Activated CD4-positive, alpha-beta memory T cell treated with anti-CD3 and anti-CD28 coated beads for 36 hours (primary cell): ENCODE data around the gene EID1. TPM values are rescaled to one million over a fixed set of nuclear protein-coding genes. Genes with fewer than 3 reads are reported as not detected.
"Not testable (repeated sequence)": the region's sequence is repeated elsewhere in the genome, so short reads cannot be mapped to it uniquely, and the experiment has no call there.

ENCODE experiments used
- CTCF ChIA-PET: fragments of 350-600 bp; sonication (Branson Sonifier 250); formaldehyde crosslinking; loops from one replicate; lab custom pipeline; 2021; ENCODE audit warnings: antibody characterized with exemption, inconsistent platforms; lab: Charles Lee
- POLR2A ChIA-PET: fragments of 350-600 bp; sonication (Branson Sonifier 250); formaldehyde crosslinking; loops from one replicate; lab custom pipeline; 2021; ENCODE audit warnings: antibody characterized with exemption; lab: Charles Lee
- DNase-seq: peaks from one replicate; pipeline ENCODE4 v3.0.0-alpha.2; 2020
- H3K27ac Mint-ChIP-seq: one replicate; pipeline ENCODE4 v1.8.0; 2021; ENCODE audit warnings: mixed read lengths
- H3K27me3 Mint-ChIP-seq: one replicate; pipeline ENCODE4 v1.8.0; 2021; ENCODE audit warnings: mixed read lengths
- H3K36me3 Mint-ChIP-seq: one replicate; pipeline ENCODE4 v1.8.0; 2021; ENCODE audit warnings: mixed read lengths
- H3K4me1 Mint-ChIP-seq: one replicate; pipeline ENCODE4 v1.8.0; 2021; ENCODE audit warnings: low read depth, mixed read lengths
- H3K4me3 Mint-ChIP-seq: one replicate; pipeline ENCODE4 v1.8.0; 2021; ENCODE audit warnings: mild to moderate bottlenecking, mixed read lengths
- H3K9me3 Mint-ChIP-seq: one replicate; pipeline ENCODE4 v1.8.0; 2021; ENCODE audit warnings: mixed read lengths
- intact Hi-C: fragments of 100-400 bp; cut with micrococcal nuclease; formaldehyde crosslinking; loops from one replicate; pipeline ENCODE4 v1.15.1; 2023
- total RNA-seq, 2 experiments: library from RNA; stranded (reverse); gene quantifications; one replicate each; pipeline ENCODE4 v1.2.3, GENCODE V29; 2021

EID1 gene
- total RNA-seq, 2 experiments from 2014 or later, result 88.3 to 90.0 TPM

GRCh38 chr15:48891232-48891765 is 13.4 kb downstream of the EID1 start:
- H3K4me1 Mint-ChIP-seq, result peaks cover 12% of the 10 kb centered on the region
- CTCF ChIA-PET, result interaction anchor here (1.1 to 2.5 kb wide), 2 partner anchors 30 to 32 kb away, joined by 4 to 7 read pairs; no protein-coding TSS in a partner anchor
- no peak overlapping the region for H3K27ac Mint-ChIP-seq
- POLR2A ChIA-PET, result no interaction called here
- no peak for DNase-seq
- peaks cover 19% of the 10 kb centered on the region for H3K27me3 Mint-ChIP-seq
- intact Hi-C loops, result no loop called here
- no peaks in the 10 kb centered on the region for H3K9me3 Mint-ChIP-seq
- H3K4me3 Mint-ChIP-seq, result no peak overlapping the region
- H3K36me3 Mint-ChIP-seq, result no peaks in the 10 kb centered on the region

- POLR2A ChIA-PET, result no interaction called here
Observed at GRCh38 chr15:48893311-48893710, 15.4 kb downstream of the EID1 start.

GRCh38 chr15:48896869-48897814 is 19.2 kb downstream of the EID1 start:
- Mint-ChIP-seq H3K9me3 (no peaks in the 10 kb centered on the region), H3K4me1 (no peaks in the 10 kb centered on the region), H3K36me3 (no peaks in the 10 kb centered on the region), H3K27ac (no peak overlapping the region), H3K27me3 (peaks cover 15% of the 10 kb centered on the region), H3K4me3 (no peak overlapping the region)
- intact Hi-C loops, result no loop called here
- DNase-seq, result no peak
- POLR2A ChIA-PET, result interaction anchor here (0.6 kb wide), 1 partner anchor 618 kb away, joined by 3 read pairs; no protein-coding TSS in a partner anchor
- CTCF ChIA-PET, result interaction anchor here (0.7 kb wide), 1 partner anchor 78 kb away, joined by 3 read pairs; no protein-coding TSS in a partner anchor

More at GRCh38 chr15:48893311-48893710, 15.4 kb downstream of the EID1 start:
- Mint-ChIP-seq H3K27ac (no peak overlapping the region), H3K27me3 (peaks cover 25% of the 10 kb centered on the region), H3K36me3 (no peaks in the 10 kb centered on the region), H3K4me1 (peaks cover 2% of the 10 kb centered on the region), H3K9me3 (no peaks in the 10 kb centered on the region), H3K4me3 (no peak overlapping the region)
- CTCF ChIA-PET, result interaction anchor here (0.9 kb wide), 1 partner anchor 15 kb away, joined by 3 read pairs; the partner anchor contains the start of gene EID1
- no peak for DNase-seq
- intact Hi-C loops, result no loop called here

GRCh38 chr15:48898032-48898431 is 20.1 kb downstream of the EID1 start:
- Mint-ChIP-seq H3K4me3 (no peak overlapping the region), H3K36me3 (no peaks in the 10 kb centered on the region), H3K27ac (no peak overlapping the region), H3K4me1 (no peaks in the 10 kb centered on the region), H3K27me3 (peaks cover 13% of the 10 kb centered on the region), H3K9me3 (no peaks in the 10 kb centered on the region)
- intact Hi-C loops, result no loop called here
- no peak for DNase-seq
- POLR2A ChIA-PET, result no interaction called here
- CTCF ChIA-PET, result no interaction called here

- ChIA-PET CTCF (no interaction called here), POLR2A (no interaction called here)
- no peak overlapping the region for H3K4me3 Mint-ChIP-seq
- no peaks in the 10 kb centered on the region for H3K36me3 Mint-ChIP-seq
- H3K4me1 Mint-ChIP-seq, result no peaks in the 10 kb centered on the region
- intact Hi-C loops, result no loop called here
- H3K27me3 Mint-ChIP-seq, result peaks cover 13% of the 10 kb centered on the region
- no peaks in the 10 kb centered on the region for H3K9me3 Mint-ChIP-seq
- H3K27ac Mint-ChIP-seq, result no peak overlapping the region
- DNase-seq, result no peak
Observed at GRCh38 chr15:48898446-48898845, 20.5 kb downstream of the EID1 start.

GRCh38 chr15:48899793-48900192 is 21.9 kb downstream of the EID1 start:
- peaks cover 12% of the 10 kb centered on the region for H3K27me3 Mint-ChIP-seq
- H3K27ac Mint-ChIP-seq, result no peak overlapping the region
- no peaks in the 10 kb centered on the region for H3K4me1 Mint-ChIP-seq
- H3K9me3 Mint-ChIP-seq, result no peaks in the 10 kb centered on the region
- no peak overlapping the region for H3K4me3 Mint-ChIP-seq
- H3K36me3 Mint-ChIP-seq, result no peaks in the 10 kb centered on the region
- CTCF ChIA-PET, result interaction anchor here (1.0 kb wide), 1 partner anchor 33 kb away, joined by 3 read pairs; no protein-coding TSS in a partner anchor
- POLR2A ChIA-PET, result no interaction called here
- DNase-seq, result no peak
- intact Hi-C loops, result no loop called here

GRCh38 chr15:48904758-48905157 is 26.8 kb downstream of the EID1 start:
- Mint-ChIP-seq H3K27me3 (no peaks in the 10 kb centered on the region), H3K4me3 (no peak overlapping the region), H3K36me3 (no peaks in the 10 kb centered on the region), H3K4me1 (peaks cover 13% of the 10 kb centered on the region), H3K27ac (no peak overlapping the region), H3K9me3 (no peaks in the 10 kb centered on the region)
- ChIA-PET CTCF (interaction anchor here (1.4 to 1.9 kb wide), 2 partner anchors 43 to 71 kb away, joined by 5 to 6 read pairs; no protein-coding TSS in a partner anchor), POLR2A (interaction anchor here (0.7 kb wide), 1 partner anchor 509 kb away, joined by 3 read pairs; no protein-coding TSS in a partner anchor)
- DNase-seq, result no peak
- intact Hi-C loops, result no loop called here

GRCh38 chr15:48905216-48905615 is 27.3 kb downstream of the EID1 start:
- ChIA-PET POLR2A (interaction anchor here (0.6 to 1.0 kb wide), 2 partner anchors 12 to 21 kb away, joined by 3 to 4 read pairs; no protein-coding TSS in a partner anchor), CTCF (interaction anchor here (1.4 to 1.9 kb wide), 2 partner anchors 43 to 70 kb away, joined by 5 to 6 read pairs; no protein-coding TSS in a partner anchor)
- DNase-seq, result no peak
- Mint-ChIP-seq H3K9me3 (no peaks in the 10 kb centered on the region), H3K27ac (peak overlapping the region; percentile 55), H3K27me3 (no peaks in the 10 kb centered on the region), H3K4me3 (no peak overlapping the region), H3K4me1 (peaks cover 13% of the 10 kb centered on the region), H3K36me3 (no peaks in the 10 kb centered on the region)
- intact Hi-C loops, result no loop called here

GRCh38 chr15:48905847-48906246 is 27.9 kb downstream of the EID1 start:
- H3K27me3 Mint-ChIP-seq, result no peaks in the 10 kb centered on the region
- peak overlapping the region; percentile 55 for H3K27ac Mint-ChIP-seq
- peaks cover 13% of the 10 kb centered on the region for H3K4me1 Mint-ChIP-seq
- no peaks in the 10 kb centered on the region for H3K9me3 Mint-ChIP-seq
- H3K4me3 Mint-ChIP-seq, result no peak overlapping the region
- no peak for DNase-seq
- POLR2A ChIA-PET, result interaction anchor here (1.0 kb wide), 1 partner anchor 20 kb away, joined by 3 read pairs; no protein-coding TSS in a partner anchor
- CTCF ChIA-PET, result interaction anchor here (0.6 to 1.9 kb wide), 3 partner anchors 44 to 144 kb away, joined by 3 to 6 read pairs (median 5); no protein-coding TSS in a partner anchor
- no peaks in the 10 kb centered on the region for H3K36me3 Mint-ChIP-seq
- intact Hi-C loops, result no loop called here

- H3K36me3 Mint-ChIP-seq, intact Hi-C loops, H3K27me3 Mint-ChIP-seq, CTCF ChIA-PET, H3K4me3 Mint-ChIP-seq, DNase-seq, H3K9me3 Mint-ChIP-seq, H3K27ac Mint-ChIP-seq, POLR2A ChIA-PET: not testable (repeated sequence)
- H3K4me1 Mint-ChIP-seq, result peaks cover 13% of the 10 kb centered on the region
Observed at GRCh38 chr15:48909313-48909712, 31.4 kb downstream of the EID1 start.

GRCh38 chr15:48910554-48910953 is 32.6 kb downstream of the EID1 start:
- H3K4me3 Mint-ChIP-seq, intact Hi-C loops, POLR2A ChIA-PET, H3K9me3 Mint-ChIP-seq, H3K27ac Mint-ChIP-seq, H3K36me3 Mint-ChIP-seq, H3K4me1 Mint-ChIP-seq, H3K27me3 Mint-ChIP-seq, DNase-seq, CTCF ChIA-PET: not testable (repeated sequence)

- CTCF ChIA-PET, result interaction anchor here (1.6 kb wide), 1 partner anchor 63 kb away, joined by 5 read pairs; no protein-coding TSS in a partner anchor
- Mint-ChIP-seq H3K9me3 (no peaks in the 10 kb centered on the region), H3K27me3 (peaks cover 16% of the 10 kb centered on the region), H3K27ac (no peak overlapping the region), H3K36me3 (no peaks in the 10 kb centered on the region), H3K4me1 (peaks cover under 1% of the 10 kb centered on the region), H3K4me3 (no peak overlapping the region)
- intact Hi-C loops, result no loop called here
- POLR2A ChIA-PET, result no interaction called here
- no peak for DNase-seq
Observed at GRCh38 chr15:48913141-48913540, 35.2 kb downstream of the EID1 start.
